ENCODE data around the gene ADAM33. TPM values are rescaled to one million over a fixed set of nuclear protein-coding genes. Genes with fewer than 3 reads are reported as not detected.

The ADAM33 gene
- total RNA-seq, 1 donor from 2014 or later: 0.53 TPM

- H3K27me3 ChIP-seq (ENCODE audit: control insufficient read depth, insufficient read depth, low read length): no peaks in the 10 kb centered on the region
- DNase-seq (ENCODE audit: low read depth) (no peak), FAIRE-seq (no peak)
- no peak for TF ChIP-seq CTCF (IDR thresholded peaks at IDR 0.05; ENCODE audit: insufficient read depth, low read length, severe bottlenecking)
- H3K4me3 ChIP-seq (ENCODE audit: low read depth, low read length): no peak overlapping the region
- H3K36me3 ChIP-seq (ENCODE audit: control insufficient read depth, insufficient read depth, low read length): no peaks in the 10 kb centered on the region
Observed at GRCh38 chr20:3701061-3701998, 19.5 kb upstream of the ADAM33 start.

- no peak overlapping the region for H3K4me3 ChIP-seq (ENCODE audit: low read depth, low read length)
- FAIRE-seq (no peak), DNase-seq (ENCODE audit: low read depth) (no peak)
- TF ChIP-seq CTCF (IDR thresholded peaks at IDR 0.05; ENCODE audit: insufficient read depth, low read length, severe bottlenecking): no peak
- H3K36me3 ChIP-seq (ENCODE audit: control insufficient read depth, insufficient read depth, low read length): no peaks in the 10 kb centered on the region
- H3K27me3 ChIP-seq (ENCODE audit: control insufficient read depth, insufficient read depth, low read length): no peaks in the 10 kb centered on the region
Observed at GRCh38 chr20:3699037-3699436, 17.2 kb upstream of the ADAM33 start.

GRCh38 chr20:3698591-3699001, 16.8 kb upstream of the ADAM33 start:
- DNase-seq (ENCODE audit: low read depth): no peak
- no peaks in the 10 kb centered on the region for H3K36me3 ChIP-seq (ENCODE audit: control insufficient read depth, insufficient read depth, low read length)
- no peak overlapping the region for H3K4me3 ChIP-seq (ENCODE audit: low read depth, low read length)
- no peak for FAIRE-seq
- TF ChIP-seq CTCF (IDR thresholded peaks at IDR 0.05; ENCODE audit: insufficient read depth, low read length, severe bottlenecking): no peak
- no peaks in the 10 kb centered on the region for H3K27me3 ChIP-seq (ENCODE audit: control insufficient read depth, insufficient read depth, low read length)

- DNase-seq (ENCODE audit: low read depth) (no peak), FAIRE-seq (no peak)
- no peak overlapping the region for H3K4me3 ChIP-seq (ENCODE audit: low read depth, low read length)
- no peaks in the 10 kb centered on the region for H3K27me3 ChIP-seq (ENCODE audit: control insufficient read depth, insufficient read depth, low read length)
- no peaks in the 10 kb centered on the region for H3K36me3 ChIP-seq (ENCODE audit: control insufficient read depth, insufficient read depth, low read length)
- no peak for TF ChIP-seq CTCF (IDR thresholded peaks at IDR 0.05; ENCODE audit: insufficient read depth, low read length, severe bottlenecking)
Observed at GRCh38 chr20:3697588-3698305, 15.9 kb upstream of the ADAM33 start.

- TF ChIP-seq CTCF (IDR thresholded peaks at IDR 0.05; ENCODE audit: insufficient read depth, low read length, severe bottlenecking): no peak
Observed at GRCh38 chr20:3696745-3697587, 15.2 kb upstream of the ADAM33 start.

More at GRCh38 chr20:3696745-3697587, 15.2 kb upstream of the ADAM33 start:
- no peak for FAIRE-seq
- no peak overlapping the region for H3K4me3 ChIP-seq (ENCODE audit: low read depth, low read length)
- no peaks in the 10 kb centered on the region for H3K27me3 ChIP-seq (ENCODE audit: control insufficient read depth, insufficient read depth, low read length)
- no peaks in the 10 kb centered on the region for H3K36me3 ChIP-seq (ENCODE audit: control insufficient read depth, insufficient read depth, low read length)
- DNase-seq (ENCODE audit: low read depth): no peak

Measured in bronchial epithelial cell (primary cell).